22Rv1 (cell line): ENCODE results near the gene QRICH2.
"Not testable (repeated sequence)": the region's sequence is repeated elsewhere in the genome, so short reads cannot be mapped to it uniquely, and the experiment has no call there.

Experiments used
- CTCF ChIP-seq: fragments of 450-650 bp; IDR thresholded peaks from 2 replicates; pipeline ENCODE4 v1.5.1; 2017; ENCODE audit warnings: mild to moderate bottlenecking
- ZFX ChIP-seq: fragments of 450-650 bp; IDR thresholded peaks from 2 replicates; pipeline ENCODE4 v1.6.1; 2017; ENCODE audit warnings: antibody characterized with exemption, borderline replicate concordance

- TF ChIP-seq CTCF, ZFX: not testable (repeated sequence)
Observed at GRCh38 chr17:76346936-76347335, 38.9 kb upstream of the QRICH2 start.
